ENCODE data around the gene RAB44. TPM values are rescaled to one million over a fixed set of nuclear protein-coding genes. Genes with fewer than 3 reads are reported as not detected.

Gene RAB44
- total RNA-seq, 1 donor from 2014 or later: 0.95 TPM

DNA sequence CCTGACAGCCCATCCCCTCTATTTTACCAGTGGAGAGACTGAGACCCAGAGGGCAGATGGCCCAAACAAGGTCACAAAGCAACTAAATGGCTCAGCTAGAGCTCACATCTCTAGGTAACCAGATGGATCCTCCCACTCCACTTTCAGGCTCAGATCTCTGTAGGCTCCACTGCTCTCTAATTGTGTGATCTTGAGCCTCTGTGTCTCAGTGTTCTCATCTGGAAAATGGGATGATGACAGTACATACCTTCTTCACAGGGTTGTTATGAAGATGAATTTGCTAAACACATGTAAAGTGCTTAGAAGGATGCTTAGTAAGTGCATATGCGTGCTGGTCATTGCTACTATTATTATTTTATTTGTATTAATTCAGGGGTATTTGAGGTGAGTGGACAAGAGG lies 40.5 kb downstream of the RAB44 start:
- Histone ChIP-seq H3K4me1 (peaks cover 21% of the 10 kb centered on the region), H3K4me3 (no peak overlapping the region), H3K27me3 (ENCODE audit: low read depth) (no peaks in the 10 kb centered on the region), H3K9me3 (no peaks in the 10 kb centered on the region), H3K27ac (no peak overlapping the region), H3K36me3 (no peaks in the 10 kb centered on the region)
- intact Hi-C loops (cut with DNase I): no loop called here
- TF ChIP-seq, protein P1, sequence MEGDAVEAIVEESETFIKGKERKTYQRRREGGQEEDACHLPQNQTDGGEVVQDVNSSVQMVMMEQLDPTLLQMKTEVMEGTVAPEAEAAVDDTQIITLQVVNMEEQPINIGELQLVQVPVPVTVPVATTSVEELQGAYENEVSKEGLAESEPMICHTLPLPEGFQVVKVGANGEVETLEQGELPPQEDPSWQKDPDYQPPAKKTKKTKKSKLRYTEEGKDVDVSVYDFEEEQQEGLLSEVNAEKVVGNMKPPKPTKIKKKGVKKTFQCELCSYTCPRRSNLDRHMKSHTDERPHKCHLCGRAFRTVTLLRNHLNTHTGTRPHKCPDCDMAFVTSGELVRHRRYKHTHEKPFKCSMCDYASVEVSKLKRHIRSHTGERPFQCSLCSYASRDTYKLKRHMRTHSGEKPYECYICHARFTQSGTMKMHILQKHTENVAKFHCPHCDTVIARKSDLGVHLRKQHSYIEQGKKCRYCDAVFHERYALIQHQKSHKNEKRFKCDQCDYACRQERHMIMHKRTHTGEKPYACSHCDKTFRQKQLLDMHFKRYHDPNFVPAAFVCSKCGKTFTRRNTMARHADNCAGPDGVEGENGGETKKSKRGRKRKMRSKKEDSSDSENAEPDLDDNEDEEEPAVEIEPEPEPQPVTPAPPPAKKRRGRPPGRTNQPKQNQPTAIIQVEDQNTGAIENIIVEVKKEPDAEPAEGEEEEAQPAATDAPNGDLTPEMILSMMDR (IDR thresholded peaks at IDR 0.05): no peak
- ATAC-seq (no peak), DNase-seq (no peak)

- Histone ChIP-seq H3K36me3 (no peaks in the 10 kb centered on the region), H3K9me3 (no peaks in the 10 kb centered on the region), H3K4me1 (peaks cover 21% of the 10 kb centered on the region), H3K27me3 (ENCODE audit: low read depth) (no peaks in the 10 kb centered on the region), H3K27ac (no peak overlapping the region), H3K4me3 (no peak overlapping the region)
- TF ChIP-seq, protein P1 (IDR thresholded peaks at IDR 0.05): no peak
- intact Hi-C loops (cut with DNase I): no loop called here
- no peak for ATAC-seq
- no peak for DNase-seq
Observed at GRCh38 chr6:36739947-36740817, 42.6 kb downstream of the RAB44 start.

DNA sequence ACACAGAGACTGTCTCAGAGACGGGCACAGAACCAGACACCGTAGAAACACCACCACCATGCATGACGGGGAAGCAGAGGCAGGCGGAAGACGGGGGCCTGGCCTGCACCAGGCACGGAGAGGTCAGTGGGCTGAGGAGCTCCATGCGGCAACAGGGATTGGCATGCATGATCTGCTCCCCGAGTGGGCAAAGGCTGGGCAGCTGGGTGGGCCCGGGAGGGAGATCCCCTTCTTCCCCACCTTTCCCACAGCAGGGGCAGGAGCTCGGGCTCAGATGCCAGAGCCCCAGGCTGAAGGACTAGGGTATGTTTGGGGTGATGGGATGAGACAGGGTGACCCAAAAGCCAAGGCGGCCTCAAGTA lies 43.2 kb downstream of the RAB44 start:
- ATAC-seq: no peak
- Histone ChIP-seq H3K9me3 (no peaks in the 10 kb centered on the region), H3K27ac (no peak overlapping the region), H3K4me1 (peaks cover 15% of the 10 kb centered on the region), H3K36me3 (no peaks in the 10 kb centered on the region), H3K4me3 (no peak overlapping the region), H3K27me3 (ENCODE audit: low read depth) (no peaks in the 10 kb centered on the region)
- intact Hi-C loops (cut with DNase I): no loop called here
- DNase-seq: no peak
- TF ChIP-seq, protein P1 (IDR thresholded peaks at IDR 0.05): no peak

DNA sequence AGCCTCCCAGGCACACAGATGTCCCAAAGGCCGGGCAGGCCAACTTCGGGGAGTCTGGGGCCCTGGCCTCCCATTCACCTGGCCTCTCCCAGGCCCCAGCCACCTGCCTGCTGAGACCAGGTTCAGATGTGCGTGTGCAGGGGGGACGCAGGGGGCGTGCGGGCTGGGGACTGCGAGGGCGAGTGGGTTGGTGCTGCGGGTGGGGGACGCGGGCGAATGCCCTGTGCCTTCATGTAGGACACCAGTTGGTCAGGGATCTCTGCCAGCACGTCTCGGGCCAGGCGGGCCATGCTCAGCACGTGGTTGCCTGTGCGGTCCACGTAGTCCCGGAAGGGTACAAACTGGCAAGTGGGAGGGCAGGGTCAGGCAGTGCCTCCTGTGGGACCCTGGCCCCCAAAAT lies 44.5 kb downstream of the RAB44 start:
- peaks cover 8% of the 10 kb centered on the region for H3K4me1 ChIP-seq
- no peak for DNase-seq
- H3K27ac ChIP-seq: no peak overlapping the region
- TF ChIP-seq, protein P1 (IDR thresholded peaks at IDR 0.05): no peak
- H3K4me3 ChIP-seq: no peak overlapping the region
- intact Hi-C loops (cut with DNase I): no loop called here
- H3K9me3 ChIP-seq: no peaks in the 10 kb centered on the region
- ATAC-seq: no peak
- no peaks in the 10 kb centered on the region for H3K36me3 ChIP-seq
- no peaks in the 10 kb centered on the region for H3K27me3 ChIP-seq (ENCODE audit: low read depth)

- Histone ChIP-seq H3K4me1 (peaks cover 8% of the 10 kb centered on the region), H3K4me3 (no peak overlapping the region), H3K27me3 (ENCODE audit: low read depth) (no peaks in the 10 kb centered on the region), H3K27ac (no peak overlapping the region), H3K36me3 (no peaks in the 10 kb centered on the region), H3K9me3 (no peaks in the 10 kb centered on the region)
- intact Hi-C loops (cut with DNase I): no loop called here
- DNase-seq: no peak
- ATAC-seq: no peak
- TF ChIP-seq, protein P1 (IDR thresholded peaks at IDR 0.05): no peak
Observed at GRCh38 chr6:36743032-36743431, 45.4 kb downstream of the RAB44 start.

All from lower lobe of right lung (tissue), 2 donors.